H9 (cell line): Measurements from ENCODE around the gene NCBP3. TPM values are rescaled to one million over a fixed set of nuclear protein-coding genes. Genes with fewer than 3 reads are reported as not detected.
A peak's percentile ranks its signal among the peaks of the same experiment; 100 is the strongest.

Experiments used
- DNase-seq: peaks from one replicate; pipeline ENCODE4 v3.0.0-alpha.2; 2017
- H2AFZ ChIP-seq: one replicate; pipeline ENCODE4 v1.6.1; 2013; ENCODE audit warnings: mild to moderate bottlenecking, low read length, control low read depth, moderate library complexity
- H2AK5ac ChIP-seq: 2 replicates; pipeline ENCODE4 v1.6.1; 2013; ENCODE audit warnings: low read length, control low read depth, mixed read lengths; ENCODE audit not compliant: insufficient read length
- H2BK120ac ChIP-seq: one replicate; pipeline ENCODE4 v1.6.1; 2013; ENCODE audit warnings: low read depth, mild to moderate bottlenecking, low read length, control low read depth, inconsistent platforms; ENCODE audit not compliant: poor library complexity, severe bottlenecking
- H2BK12ac ChIP-seq: 2 replicates; pipeline ENCODE4 v1.6.1; 2013; ENCODE audit warnings: low read length, control low read depth, mixed read lengths, low read depth; ENCODE audit not compliant: insufficient read length
- H2BK15ac ChIP-seq: 2 replicates; pipeline ENCODE4 v1.6.1; 2013; ENCODE audit warnings: low read depth, low read length, control low read depth
- H2BK20ac ChIP-seq: one replicate; pipeline ENCODE4 v1.6.1; 2013; ENCODE audit warnings: low read depth, mild to moderate bottlenecking, low read length, control low read depth, inconsistent platforms; ENCODE audit not compliant: poor library complexity, severe bottlenecking
- H2BK5ac ChIP-seq: 2 replicates; pipeline ENCODE4 v1.6.1; 2013; ENCODE audit warnings: low read length, control low read depth, mixed read lengths; ENCODE audit not compliant: insufficient read length
- H3K14ac ChIP-seq: 2 replicates; pipeline ENCODE4 v1.6.1; 2013; ENCODE audit warnings: low read length, control low read depth; ENCODE audit not compliant: insufficient read depth
- H3K18ac ChIP-seq: 2 replicates; pipeline ENCODE4 v1.6.1; 2013; ENCODE audit warnings: low read depth, mild to moderate bottlenecking, mixed read lengths, low read length, control low read depth; ENCODE audit not compliant: insufficient read length
- H3K23ac ChIP-seq: 2 replicates; pipeline ENCODE4 v1.6.1; 2013; ENCODE audit warnings: low read length, control low read depth, mixed read lengths, low read depth; ENCODE audit not compliant: insufficient read length
- H3K23me2 ChIP-seq: 2 replicates; pipeline ENCODE4 v1.6.1; 2013; ENCODE audit warnings: low read depth, mild to moderate bottlenecking, mixed read lengths, low read length, control low read depth; ENCODE audit not compliant: insufficient read length, poor library complexity, severe bottlenecking
- H3K27ac ChIP-seq: 2 replicates; pipeline ENCODE4 v1.5.1; 2013; ENCODE audit warnings: low read length, control low read depth, mixed read lengths, low read depth; ENCODE audit not compliant: insufficient read length
- H3K27me3 ChIP-seq: 2 replicates; pipeline ENCODE4 v1.6.1; 2013; ENCODE audit warnings: low read length, control low read depth, inconsistent platforms; ENCODE audit not compliant: insufficient read depth
- H3K4ac ChIP-seq: 2 replicates; pipeline ENCODE4 v1.6.1; 2013; ENCODE audit warnings: low read depth, mild to moderate bottlenecking, control low read depth, inconsistent platforms, low read length, moderate library complexity
- H3K4me1 ChIP-seq: 2 replicates; pipeline ENCODE4 v1.6.1; 2013; ENCODE audit warnings: low read length, control low read depth, inconsistent platforms; ENCODE audit not compliant: insufficient read depth
- H3K4me2 ChIP-seq: 2 replicates; pipeline ENCODE4 v1.6.1; 2013; ENCODE audit warnings: low read length, control low read depth, mixed read lengths; ENCODE audit not compliant: insufficient read length, insufficient read depth
- H3K56ac ChIP-seq: 2 replicates; pipeline ENCODE4 v1.6.1; 2013; ENCODE audit warnings: low read depth, mild to moderate bottlenecking, mixed read lengths, low read length, control low read depth; ENCODE audit not compliant: insufficient read length
- H3K79me1 ChIP-seq: 2 replicates; pipeline ENCODE4 v1.6.1; 2013; ENCODE audit warnings: low read depth, mild to moderate bottlenecking, moderate library complexity, low read length, control low read depth, inconsistent platforms; ENCODE audit not compliant: insufficient read depth, poor library complexity, severe bottlenecking
- H3K79me2 ChIP-seq: 2 replicates; pipeline ENCODE4 v1.6.1; 2013; ENCODE audit warnings: low read length, control low read depth, inconsistent platforms; ENCODE audit not compliant: insufficient read depth
- H3K9ac ChIP-seq: 2 replicates; pipeline ENCODE4 v1.6.1; 2013; ENCODE audit warnings: low read length, control low read depth, mixed read lengths; ENCODE audit not compliant: insufficient read length; ENCODE audit errors: extremely low read depth
- H3K9me3 ChIP-seq: one replicate; pipeline ENCODE4 v1.6.1; 2013; ENCODE audit warnings: low read depth, low read length, inconsistent platforms; ENCODE audit not compliant: control insufficient read depth
- H3T11ph ChIP-seq: one replicate; pipeline ENCODE4 v1.6.1; 2013; ENCODE audit warnings: mild to moderate bottlenecking, low read length, control low read depth, inconsistent platforms
- H4K20me1 ChIP-seq: one replicate; pipeline ENCODE4 v1.6.1; 2013; ENCODE audit not compliant: control insufficient read depth, insufficient read length, insufficient read depth
- H4K5ac ChIP-seq: 2 replicates; pipeline ENCODE4 v1.6.1; 2013; ENCODE audit warnings: low read depth, mild to moderate bottlenecking, mixed read lengths, low read length, control low read depth; ENCODE audit not compliant: insufficient read length
- H4K8ac ChIP-seq: replicated peaks from 2 replicates; pipeline ENCODE4 v1.6.1; 2013; ENCODE audit warnings: low read length, control low read depth, mixed read lengths, low read depth; ENCODE audit not compliant: insufficient read length
- H4K91ac ChIP-seq: 2 replicates; pipeline ENCODE4 v1.6.1; 2013; ENCODE audit warnings: low read depth, mild to moderate bottlenecking, moderate library complexity, mixed read lengths, low read length, control low read depth; ENCODE audit not compliant: insufficient read length
- H3K27ac Mint-ChIP-seq, 3 experiments: 2 replicates in 2 of 3; 3 replicates in 1 of 3; pipeline ENCODE4 v1.8.0; 2020 to 2021; ENCODE audit warnings: mixed read lengths in 3 of 3, mild to moderate bottlenecking in 1 of 3, moderate library complexity in 1 of 3
- H3K27me3 Mint-ChIP-seq: 2 replicates; pipeline ENCODE4 v1.8.0; 2021; ENCODE audit warnings: low read depth, mild to moderate bottlenecking, moderate library complexity, mixed read lengths
- H3K36me3 Mint-ChIP-seq, 3 experiments: 2 replicates in 2 of 3; 3 replicates in 1 of 3; pipeline ENCODE4 v1.8.0; 2020 to 2021; ENCODE audit warnings: low read depth in 3 of 3, mixed read lengths in 3 of 3; ENCODE audit not compliant: insufficient read depth in 1 of 3
- H3K4me1 Mint-ChIP-seq, 2 experiments: 2 replicates each; pipeline ENCODE4 v1.8.0; 2020; ENCODE audit warnings: mixed read lengths in 2 of 2
- H3K4me3 Mint-ChIP-seq, 2 experiments: 2 replicates in 1 of 2; 3 replicates in 1 of 2; pipeline ENCODE4 v1.8.0; 2020 to 2021; ENCODE audit warnings: mild to moderate bottlenecking in 2 of 2, mixed read lengths in 2 of 2, moderate library complexity in 1 of 2
- H3K9me3 Mint-ChIP-seq, 2 experiments: 2 replicates in 1 of 2; 3 replicates in 1 of 2; pipeline ENCODE4 v1.8.0; 2020; ENCODE audit warnings: mild to moderate bottlenecking in 2 of 2, mixed read lengths in 2 of 2, moderate library complexity in 1 of 2
- WGBS: extraction: QIAGEN DNeasy Blood & Tissue Kit; methylation state at CpG from one replicate; pipeline ENCODE4 v1.1.7; 2013; ENCODE audit warnings: missing lambda C conversion rate, low lambda C conversion rate, mixed read lengths; ENCODE audit not compliant: insufficient read length; ENCODE audit errors: extremely low coverage; 5-methylcytosine and 5-hydroxymethylcytosine counted together
- long read RNA-seq: library from polyadenylated mRNA; unstranded; transcript quantifications from one replicate; pipeline ENCODE4 v2.0.0, GENCODE V29; 2020
- total RNA-seq: library from RNA; stranded (reverse); gene quantifications from 2 replicates; pipeline ENCODE4 v1.2.1, GENCODE V29; 2021
- TF ChIP-seq, protein P1 (sequence below): fragments of 200-600 bp; sonication (generic); conservative IDR thresholded peaks from 3 replicates; pipeline ENCODE4 v1.8.0; 2021; ENCODE audit warnings: antibody characterized with exemption, mild to moderate bottlenecking

The NCBP3 gene, protein sequence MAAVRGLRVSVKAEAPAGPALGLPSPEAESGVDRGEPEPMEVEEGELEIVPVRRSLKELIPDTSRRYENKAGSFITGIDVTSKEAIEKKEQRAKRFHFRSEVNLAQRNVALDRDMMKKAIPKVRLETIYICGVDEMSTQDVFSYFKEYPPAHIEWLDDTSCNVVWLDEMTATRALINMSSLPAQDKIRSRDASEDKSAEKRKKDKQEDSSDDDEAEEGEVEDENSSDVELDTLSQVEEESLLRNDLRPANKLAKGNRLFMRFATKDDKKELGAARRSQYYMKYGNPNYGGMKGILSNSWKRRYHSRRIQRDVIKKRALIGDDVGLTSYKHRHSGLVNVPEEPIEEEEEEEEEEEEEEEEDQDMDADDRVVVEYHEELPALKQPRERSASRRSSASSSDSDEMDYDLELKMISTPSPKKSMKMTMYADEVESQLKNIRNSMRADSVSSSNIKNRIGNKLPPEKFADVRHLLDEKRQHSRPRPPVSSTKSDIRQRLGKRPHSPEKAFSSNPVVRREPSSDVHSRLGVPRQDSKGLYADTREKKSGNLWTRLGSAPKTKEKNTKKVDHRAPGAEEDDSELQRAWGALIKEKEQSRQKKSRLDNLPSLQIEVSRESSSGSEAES
- total RNA-seq = 43.0 and 45.7 TPM in 2 replicates
- long read RNA-seq, full-length matches to known transcripts = 28 of 50 reads
- long read RNA-seq, partial matches to known transcripts = 8 of 50 reads
- long read RNA-seq, other reads (novel, unspliced or antisense) = 14 of 50 reads

DNA sequence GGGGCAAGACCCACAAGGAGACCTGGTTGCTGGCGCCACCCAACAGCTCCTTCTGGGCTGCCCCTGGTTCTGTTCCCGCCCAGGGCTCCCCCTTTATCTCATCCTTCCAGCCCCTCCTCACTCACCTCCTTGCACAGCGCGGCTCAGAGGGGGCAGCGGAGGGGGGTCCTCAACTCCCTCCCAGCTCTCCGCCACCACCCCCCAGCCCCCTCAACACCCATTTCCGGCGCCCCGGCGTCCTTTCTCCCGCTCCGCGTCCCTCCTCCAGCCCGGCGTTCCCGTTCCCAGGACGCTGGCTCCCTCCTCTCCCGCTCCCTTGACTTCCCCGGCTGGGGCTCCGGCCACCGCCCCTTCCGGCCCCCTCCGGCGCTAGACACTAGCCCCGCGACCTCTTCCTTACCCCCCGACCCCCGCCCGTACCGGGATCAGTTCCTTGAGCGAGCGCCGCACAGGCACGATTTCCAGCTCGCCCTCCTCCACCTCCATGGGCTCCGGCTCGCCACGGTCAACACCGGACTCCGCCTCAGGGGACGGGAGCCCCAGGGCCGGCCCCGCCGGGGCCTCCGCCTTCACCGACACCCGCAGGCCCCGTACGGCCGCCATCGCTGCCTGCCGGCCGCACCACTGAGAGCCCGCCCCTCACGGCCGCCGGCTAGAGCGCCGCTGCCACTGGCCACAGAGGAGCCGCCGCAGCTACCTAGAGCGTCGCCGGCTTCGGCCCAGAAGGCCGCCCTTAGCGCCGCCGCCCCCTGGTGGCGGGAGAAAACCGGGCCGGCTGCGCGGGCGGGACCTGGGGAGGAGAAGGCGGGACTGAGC lies at the start of gene NCBP3:
TSS of gene NCBP3 (minus strand) at position 626 of the 816 bp plus-strand sequence. CDS start at position 603, 23 bp downstream.
- H3K4me3 Mint-ChIP-seq = peak within 1 kb of the TSS; percentile 94 to 98

More for the DNA sequence above, at the start of gene NCBP3:
- Mint-ChIP-seq H3K4me1 (peaks cover 12 to 18% of the 10 kb centered on the region in 2 experiments), H3K36me3 (peaks cover 11 to 30% (median 30%) of the 10 kb centered on the region in 3 experiments; a peak in 6 of 7 replicates), H3K9me3 (no peaks in the 10 kb centered on the region), H3K27ac (peak within 1 kb of the TSS in 2 of 3 experiments; percentile 96 to 97; a peak in 5 of 7 replicates), H3K27me3 (peaks cover 13% of the 10 kb centered on the region)
- H3K14ac ChIP-seq = peak within 1 kb of the TSS; percentile 98; the same call in 1 of the 2 replicates
- no peak within 1 kb of the TSS for H3K4ac ChIP-seq
- H3T11ph ChIP-seq = no peak within 1 kb of the TSS
- H4K5ac ChIP-seq = no peak within 1 kb of the TSS
- no peak within 1 kb of the TSS for H3K27ac ChIP-seq
- H2BK12ac ChIP-seq = no peak within 1 kb of the TSS
- H3K9me3 ChIP-seq = no peaks in the 10 kb centered on the region
- no peaks in the 10 kb centered on the region for H4K20me1 ChIP-seq
- H3K4me2 ChIP-seq = peak within 1 kb of the TSS; percentile 60
- no peaks in the 10 kb centered on the region for H3K4me1 ChIP-seq
- H2BK15ac ChIP-seq = no peak within 1 kb of the TSS
- H4K8ac ChIP-seq = no peak within 1 kb of the TSS
- no peak within 1 kb of the TSS for H2BK5ac ChIP-seq
- DNase-seq = peak; percentile 94
- WGBS = no CpG with 5 or more reads among the region's 76 CpGs
- peaks cover 8% of the 10 kb centered on the region; the same call in 1 of the 2 replicates for H3K79me2 ChIP-seq
- no peak within 1 kb of the TSS for H4K91ac ChIP-seq
- H2AK5ac ChIP-seq = no peak within 1 kb of the TSS
- H2BK20ac ChIP-seq = no peak within 1 kb of the TSS
- H2AFZ ChIP-seq = peak within 1 kb of the TSS; percentile 85
- H3K79me1 ChIP-seq = peaks cover 7% of the 10 kb centered on the region
- TF ChIP-seq, protein P1, sequence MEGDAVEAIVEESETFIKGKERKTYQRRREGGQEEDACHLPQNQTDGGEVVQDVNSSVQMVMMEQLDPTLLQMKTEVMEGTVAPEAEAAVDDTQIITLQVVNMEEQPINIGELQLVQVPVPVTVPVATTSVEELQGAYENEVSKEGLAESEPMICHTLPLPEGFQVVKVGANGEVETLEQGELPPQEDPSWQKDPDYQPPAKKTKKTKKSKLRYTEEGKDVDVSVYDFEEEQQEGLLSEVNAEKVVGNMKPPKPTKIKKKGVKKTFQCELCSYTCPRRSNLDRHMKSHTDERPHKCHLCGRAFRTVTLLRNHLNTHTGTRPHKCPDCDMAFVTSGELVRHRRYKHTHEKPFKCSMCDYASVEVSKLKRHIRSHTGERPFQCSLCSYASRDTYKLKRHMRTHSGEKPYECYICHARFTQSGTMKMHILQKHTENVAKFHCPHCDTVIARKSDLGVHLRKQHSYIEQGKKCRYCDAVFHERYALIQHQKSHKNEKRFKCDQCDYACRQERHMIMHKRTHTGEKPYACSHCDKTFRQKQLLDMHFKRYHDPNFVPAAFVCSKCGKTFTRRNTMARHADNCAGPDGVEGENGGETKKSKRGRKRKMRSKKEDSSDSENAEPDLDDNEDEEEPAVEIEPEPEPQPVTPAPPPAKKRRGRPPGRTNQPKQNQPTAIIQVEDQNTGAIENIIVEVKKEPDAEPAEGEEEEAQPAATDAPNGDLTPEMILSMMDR = peak; percentile 92
- peak within 1 kb of the TSS; percentile 94 for H3K18ac ChIP-seq
- H2BK120ac ChIP-seq = no peak within 1 kb of the TSS
- peak within 1 kb of the TSS; percentile 89 for H3K9ac ChIP-seq
- no peaks in the 10 kb centered on the region for H3K23me2 ChIP-seq
- no peaks in the 10 kb centered on the region for H3K27me3 ChIP-seq
- H3K23ac ChIP-seq = no peak within 1 kb of the TSS
- H3K56ac ChIP-seq = no peak within 1 kb of the TSS
